Measurements from ENCODE around the gene ELMO1.

- TF ChIP-seq CTCF (IDR thresholded peaks at IDR 0.05), result peak; percentile 61 to 78 (median 70)
- no peak for TF ChIP-seq POLR2A (IDR thresholded peaks at IDR 0.05)
- TF ChIP-seq EP300 (IDR thresholded peaks at IDR 0.05), result no peak
These were observed 249.7 kb downstream of the ELMO1 start for GRCh38 chr7:37198906-37199485.
